ENCODE data around the gene METTL25B. TPM values are rescaled to one million over a fixed set of nuclear protein-coding genes. Genes with fewer than 3 reads are reported as not detected.
A peak's percentile ranks its signal among the peaks of the same experiment; 100 is the strongest.

Gene METTL25B
- total RNA-seq: 10 to 100 TPM; 11.8 to 21.6 (median 13.7) TPM
- 10 to 100 TPM; 19.0 to 33.1 (median 22.8) TPM for polyA plus RNA-seq

GRCh38 chr1:156727926-156728598, at the start of gene METTL25B:
Gene METTL25B, plus strand, starts transcription at chr1:156728469. Its CDS starts 636 bp downstream, at chr1:156729105.
- H3K4me3 ChIP-seq: peak within 1 kb of the TSS; percentile 62 to 90 (median 72)
- peak; percentile 91 for DNase-seq
- H3K27me3 ChIP-seq: no peaks in the 10 kb centered on the region
- WGBS, 2 donors: 0 to 1% methylated on average over 46 of the region's 46 CpGs
- peaks cover 0 to 48% (median 46%) of the 10 kb centered on the region in 4 donors for H3K4me1 ChIP-seq
- H3K36me3 ChIP-seq: peaks cover 15 to 41% (median 16%) of the 10 kb centered on the region in 4 donors
- H3K9me3 ChIP-seq: no peaks in the 10 kb centered on the region
- TF ChIP-seq, protein P1, sequence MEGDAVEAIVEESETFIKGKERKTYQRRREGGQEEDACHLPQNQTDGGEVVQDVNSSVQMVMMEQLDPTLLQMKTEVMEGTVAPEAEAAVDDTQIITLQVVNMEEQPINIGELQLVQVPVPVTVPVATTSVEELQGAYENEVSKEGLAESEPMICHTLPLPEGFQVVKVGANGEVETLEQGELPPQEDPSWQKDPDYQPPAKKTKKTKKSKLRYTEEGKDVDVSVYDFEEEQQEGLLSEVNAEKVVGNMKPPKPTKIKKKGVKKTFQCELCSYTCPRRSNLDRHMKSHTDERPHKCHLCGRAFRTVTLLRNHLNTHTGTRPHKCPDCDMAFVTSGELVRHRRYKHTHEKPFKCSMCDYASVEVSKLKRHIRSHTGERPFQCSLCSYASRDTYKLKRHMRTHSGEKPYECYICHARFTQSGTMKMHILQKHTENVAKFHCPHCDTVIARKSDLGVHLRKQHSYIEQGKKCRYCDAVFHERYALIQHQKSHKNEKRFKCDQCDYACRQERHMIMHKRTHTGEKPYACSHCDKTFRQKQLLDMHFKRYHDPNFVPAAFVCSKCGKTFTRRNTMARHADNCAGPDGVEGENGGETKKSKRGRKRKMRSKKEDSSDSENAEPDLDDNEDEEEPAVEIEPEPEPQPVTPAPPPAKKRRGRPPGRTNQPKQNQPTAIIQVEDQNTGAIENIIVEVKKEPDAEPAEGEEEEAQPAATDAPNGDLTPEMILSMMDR (IDR thresholded peaks at IDR 0.05): no peak
- TF ChIP-seq POLR2AphosphoS5 (IDR thresholded peaks at IDR 0.05) (peak in 3 of 4 donors; percentile 45 to 84 (median 80)), POLR2A (IDR thresholded peaks at IDR 0.05) (no peak)
- peak within 1 kb of the TSS; percentile 93 to 99 (median 96) for H3K27ac ChIP-seq
- intact Hi-C loops (cut with DNase I): loop anchor here (2.0 to 10.0 kb wide), 3 partner anchors 21 to 137 kb away; partner anchors contain the start of genes NTRK1 and PRCC

- H3K4me3 ChIP-seq: no peak overlapping the region
- H3K4me1 ChIP-seq: peaks cover 0 to 32% (median 27%) of the 10 kb centered on the region in 4 donors
- intact Hi-C loops (cut with DNase I): no loop called here
- WGBS, 2 donors: 40 to 58% methylated on average over 2 of the region's 2 CpGs
- no peak for DNase-seq
- TF ChIP-seq, protein P1 (IDR thresholded peaks at IDR 0.05): no peak
- TF ChIP-seq POLR2A (IDR thresholded peaks at IDR 0.05) (no peak), EP300 (IDR thresholded peaks at IDR 0.05) (no peak), POLR2AphosphoS5 (IDR thresholded peaks at IDR 0.05) (no peak)
- H3K36me3 ChIP-seq: no peaks in the 10 kb centered on the region
- no peaks in the 10 kb centered on the region for H3K9me3 ChIP-seq
- no peak overlapping the region for H3K27ac ChIP-seq
- peaks cover 5 to 62% (median 20%) of the 10 kb centered on the region in 3 donors for H3K27me3 ChIP-seq
Measured at GRCh38 chr1:156680056-156680455, 48.2 kb upstream of the METTL25B start.

DNA sequence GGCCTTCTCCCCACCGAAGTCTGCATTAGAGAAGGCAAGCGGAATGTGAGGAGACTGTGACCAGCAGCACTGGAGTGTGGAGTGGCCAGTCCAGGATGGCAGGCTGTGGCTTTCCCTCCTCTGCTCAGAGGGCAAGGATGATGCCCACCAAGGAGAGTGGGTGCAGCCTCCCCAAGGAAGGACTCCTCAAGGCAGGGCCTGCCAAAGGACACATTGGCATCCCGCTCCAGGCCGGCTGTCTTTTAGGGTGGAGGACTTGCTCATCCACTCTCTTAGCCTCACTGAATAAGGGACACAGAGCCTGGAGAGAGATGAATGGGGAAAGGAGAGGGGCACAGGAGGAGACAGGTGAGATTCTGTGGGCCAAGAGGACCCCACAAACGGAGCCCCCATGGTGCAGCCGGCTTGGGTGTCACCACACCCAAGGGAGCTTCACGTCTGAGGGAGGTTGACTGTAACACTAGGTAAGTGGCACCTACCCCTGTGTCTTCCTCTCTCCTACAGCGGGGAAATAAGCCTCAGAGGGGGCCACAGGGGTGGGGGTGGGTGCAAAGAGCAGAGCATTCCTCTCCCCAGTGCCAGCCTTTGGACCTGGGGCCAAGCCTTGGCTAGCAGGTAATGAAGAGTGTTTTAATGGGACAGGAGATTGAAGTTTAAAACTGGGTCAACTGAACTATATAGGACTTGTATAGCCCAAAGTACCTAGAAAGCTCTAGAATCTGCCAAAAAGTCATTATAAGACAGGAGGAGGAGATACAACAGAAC, 46.9 kb upstream of the METTL25B start:
- intact Hi-C loops (cut with DNase I): no loop called here
- H3K9me3 ChIP-seq: no peaks in the 10 kb centered on the region
- H3K27ac ChIP-seq: no peak overlapping the region
- peaks cover 0 to 18% (median 16%) of the 10 kb centered on the region in 4 donors for H3K4me1 ChIP-seq
- WGBS, 2 donors: 66 to 84% methylated on average over 8 of the region's 8 CpGs
- no peak for DNase-seq
- H3K27me3 ChIP-seq: peaks cover 5 to 60% (median 17%) of the 10 kb centered on the region in 3 donors
- no peaks in the 10 kb centered on the region for H3K36me3 ChIP-seq
- TF ChIP-seq POLR2A (IDR thresholded peaks at IDR 0.05) (no peak), EP300 (IDR thresholded peaks at IDR 0.05) (no peak), POLR2AphosphoS5 (IDR thresholded peaks at IDR 0.05) (no peak)
- TF ChIP-seq, protein P1 (IDR thresholded peaks at IDR 0.05): no peak
- no peak overlapping the region for H3K4me3 ChIP-seq

GRCh38 chr1:156682166-156682890, 45.9 kb upstream of the METTL25B start:
- Histone ChIP-seq H3K27ac (no peak overlapping the region), H3K4me3 (no peak overlapping the region), H3K9me3 (no peaks in the 10 kb centered on the region), H3K36me3 (no peaks in the 10 kb centered on the region), H3K27me3 (peaks cover 5 to 58% (median 9%) of the 10 kb centered on the region in 3 donors), H3K4me1 (peaks cover 0 to 10% (median 7%) of the 10 kb centered on the region in 4 donors)
- 56 to 72% methylated on average over 5 of the region's 5 CpGs for WGBS, 2 donors
- DNase-seq: no peak
- TF ChIP-seq POLR2A (IDR thresholded peaks at IDR 0.05): no peak
- TF ChIP-seq, protein P1 (IDR thresholded peaks at IDR 0.05): no peak
- no peak for TF ChIP-seq EP300 (IDR thresholded peaks at IDR 0.05)
- no peak for TF ChIP-seq POLR2AphosphoS5 (IDR thresholded peaks at IDR 0.05)
- intact Hi-C loops (cut with DNase I): no loop called here

Measured in sigmoid colon (tissue), 7 donors.